ENCODE data around the gene HSD3B2. TPM values are rescaled to one million over a fixed set of nuclear protein-coding genes. Genes with fewer than 3 reads are reported as not detected.

The HSD3B2 gene
- total and polyA plus RNA-seq, 2 donors from 2014 or later = 0.60 TPM; not detected in 1

- TF ChIP-seq, protein P1, sequence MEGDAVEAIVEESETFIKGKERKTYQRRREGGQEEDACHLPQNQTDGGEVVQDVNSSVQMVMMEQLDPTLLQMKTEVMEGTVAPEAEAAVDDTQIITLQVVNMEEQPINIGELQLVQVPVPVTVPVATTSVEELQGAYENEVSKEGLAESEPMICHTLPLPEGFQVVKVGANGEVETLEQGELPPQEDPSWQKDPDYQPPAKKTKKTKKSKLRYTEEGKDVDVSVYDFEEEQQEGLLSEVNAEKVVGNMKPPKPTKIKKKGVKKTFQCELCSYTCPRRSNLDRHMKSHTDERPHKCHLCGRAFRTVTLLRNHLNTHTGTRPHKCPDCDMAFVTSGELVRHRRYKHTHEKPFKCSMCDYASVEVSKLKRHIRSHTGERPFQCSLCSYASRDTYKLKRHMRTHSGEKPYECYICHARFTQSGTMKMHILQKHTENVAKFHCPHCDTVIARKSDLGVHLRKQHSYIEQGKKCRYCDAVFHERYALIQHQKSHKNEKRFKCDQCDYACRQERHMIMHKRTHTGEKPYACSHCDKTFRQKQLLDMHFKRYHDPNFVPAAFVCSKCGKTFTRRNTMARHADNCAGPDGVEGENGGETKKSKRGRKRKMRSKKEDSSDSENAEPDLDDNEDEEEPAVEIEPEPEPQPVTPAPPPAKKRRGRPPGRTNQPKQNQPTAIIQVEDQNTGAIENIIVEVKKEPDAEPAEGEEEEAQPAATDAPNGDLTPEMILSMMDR (IDR thresholded peaks at IDR 0.05; ENCODE audit: borderline replicate concordance, extremely low read depth, insufficient read depth) = no peak
Observed at GRCh38 chr1:119419109-119419508, 4.2 kb downstream of the HSD3B2 start.

DNA sequence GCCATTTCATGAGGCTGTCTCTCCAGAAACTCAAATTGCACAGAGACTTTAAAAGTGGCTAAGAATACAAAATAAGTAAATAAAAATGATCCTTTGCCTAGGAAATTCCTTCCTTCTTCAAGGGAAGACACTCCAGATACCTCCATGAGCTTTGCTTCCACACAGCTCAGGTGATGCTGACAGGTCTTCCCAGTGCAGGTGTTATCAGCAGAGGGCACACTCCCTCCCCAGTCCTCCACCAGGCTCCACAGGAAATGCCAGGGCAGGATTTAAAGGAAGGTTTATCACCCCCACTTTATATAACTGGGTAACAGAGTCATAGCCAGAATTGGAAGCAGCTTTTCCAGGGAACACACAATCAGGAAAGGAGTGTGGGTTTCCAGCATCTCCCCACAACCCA lies 5.7 kb downstream of the HSD3B2 start:
- no peaks in the 10 kb centered on the region for H3K9me3 ChIP-seq (ENCODE audit: control insufficient read depth in 2 of 3, insufficient read depth in 1 of 3, low read length in 3 of 3)
- H3K36me3 ChIP-seq (ENCODE audit: control insufficient read depth in 2 of 3, insufficient read depth in 3 of 3, low read length in 3 of 3) = no peaks in the 10 kb centered on the region
- H3K4me3 ChIP-seq (ENCODE audit: low read length in 3 of 3) = no peak overlapping the region
- intact Hi-C loops (cut with DNase I) = no loop called here
- H3K4me1 ChIP-seq (ENCODE audit: control insufficient read depth in 2 of 3, insufficient read depth in 2 of 3, low read depth in 1 of 3, low read length in 3 of 3) = no peaks in the 10 kb centered on the region
- DNase-seq (no peak), FAIRE-seq (no peak)
- TF ChIP-seq, protein P1 (IDR thresholded peaks at IDR 0.05; ENCODE audit: borderline replicate concordance, extremely low read depth, insufficient read depth) = no peak
- H3K27ac ChIP-seq (ENCODE audit: low read depth in 2 of 2, low read length in 2 of 2) = no peak overlapping the region
- no peak overlapping the region for H3K9ac ChIP-seq (ENCODE audit: low read length in 3 of 3)
- no peaks in the 10 kb centered on the region for H3K27me3 ChIP-seq (ENCODE audit: control insufficient read depth, insufficient read depth, low read length)

More at GRCh38 chr1:119419109-119419508, 4.2 kb downstream of the HSD3B2 start:
- Histone ChIP-seq H3K9ac (ENCODE audit: low read length in 3 of 3) (no peak overlapping the region), H3K36me3 (ENCODE audit: control insufficient read depth in 2 of 3, insufficient read depth in 3 of 3, low read length in 3 of 3) (no peaks in the 10 kb centered on the region), H3K9me3 (ENCODE audit: control insufficient read depth in 2 of 3, insufficient read depth in 1 of 3, low read length in 3 of 3) (no peaks in the 10 kb centered on the region), H3K27me3 (ENCODE audit: control insufficient read depth, insufficient read depth, low read length) (no peaks in the 10 kb centered on the region), H3K4me1 (ENCODE audit: control insufficient read depth in 2 of 3, insufficient read depth in 2 of 3, low read depth in 1 of 3, low read length in 3 of 3) (no peaks in the 10 kb centered on the region), H3K27ac (ENCODE audit: low read depth in 2 of 2, low read length in 2 of 2) (no peak overlapping the region), H3K4me3 (ENCODE audit: low read length in 3 of 3) (no peak overlapping the region)
- DNase-seq (no peak), FAIRE-seq (no peak)
- intact Hi-C loops (cut with DNase I) = no loop called here

GRCh38 chr1:119422631-119423030 lies 7.7 kb downstream of the HSD3B2 start:
- no peaks in the 10 kb centered on the region for H3K9me3 ChIP-seq (ENCODE audit: control insufficient read depth in 2 of 3, insufficient read depth in 1 of 3, low read length in 3 of 3)
- no peaks in the 10 kb centered on the region for H3K4me1 ChIP-seq (ENCODE audit: control insufficient read depth in 2 of 3, insufficient read depth in 2 of 3, low read depth in 1 of 3, low read length in 3 of 3)
- TF ChIP-seq, protein P1 (IDR thresholded peaks at IDR 0.05; ENCODE audit: borderline replicate concordance, extremely low read depth, insufficient read depth) = no peak
- no peak overlapping the region for H3K9ac ChIP-seq (ENCODE audit: low read length in 3 of 3)
- no peaks in the 10 kb centered on the region for H3K36me3 ChIP-seq (ENCODE audit: control insufficient read depth in 2 of 3, insufficient read depth in 3 of 3, low read length in 3 of 3)
- no peaks in the 10 kb centered on the region for H3K27me3 ChIP-seq (ENCODE audit: control insufficient read depth, insufficient read depth, low read length)
- FAIRE-seq = no peak
- intact Hi-C loops (cut with DNase I) = no loop called here
- no peak overlapping the region for H3K27ac ChIP-seq (ENCODE audit: low read depth in 2 of 2, low read length in 2 of 2)
- no peak overlapping the region for H3K4me3 ChIP-seq (ENCODE audit: low read length in 3 of 3)
- no peak for DNase-seq

GRCh38 chr1:119428991-119429390 lies 14.0 kb downstream of the HSD3B2 start:
- TF ChIP-seq, protein P1 (IDR thresholded peaks at IDR 0.05; ENCODE audit: borderline replicate concordance, extremely low read depth, insufficient read depth) = no peak
- intact Hi-C loops (cut with DNase I) = no loop called here
- H3K9ac ChIP-seq (ENCODE audit: low read length in 3 of 3) = no peak overlapping the region
- H3K27me3 ChIP-seq (ENCODE audit: control insufficient read depth, insufficient read depth, low read length) = no peaks in the 10 kb centered on the region
- H3K9me3 ChIP-seq (ENCODE audit: control insufficient read depth in 2 of 3, insufficient read depth in 1 of 3, low read length in 3 of 3) = no peaks in the 10 kb centered on the region
- no peak overlapping the region for H3K27ac ChIP-seq (ENCODE audit: low read depth in 2 of 2, low read length in 2 of 2)
- FAIRE-seq = no peak
- no peak for DNase-seq
- no peaks in the 10 kb centered on the region for H3K36me3 ChIP-seq (ENCODE audit: control insufficient read depth in 2 of 3, insufficient read depth in 3 of 3, low read length in 3 of 3)
- H3K4me1 ChIP-seq (ENCODE audit: control insufficient read depth in 2 of 3, insufficient read depth in 2 of 3, low read depth in 1 of 3, low read length in 3 of 3) = no peaks in the 10 kb centered on the region
- no peak overlapping the region for H3K4me3 ChIP-seq (ENCODE audit: low read length in 3 of 3)
